GM19239 (cell line): ENCODE results near the gene ZNF22.

Experiments used
- DNase-seq: peaks from one replicate; pipeline ENCODE4 v3.0.0; 2011; ENCODE audit warnings: low spot score; ENCODE audit not compliant: insufficient read length
- FAIRE-seq: peaks from 2 replicates; lab custom pipeline; 2011; peaks lifted over from hg19 to GRCh38; lab: Jason Lieb, UNC

Gene ZNF22

DNA sequence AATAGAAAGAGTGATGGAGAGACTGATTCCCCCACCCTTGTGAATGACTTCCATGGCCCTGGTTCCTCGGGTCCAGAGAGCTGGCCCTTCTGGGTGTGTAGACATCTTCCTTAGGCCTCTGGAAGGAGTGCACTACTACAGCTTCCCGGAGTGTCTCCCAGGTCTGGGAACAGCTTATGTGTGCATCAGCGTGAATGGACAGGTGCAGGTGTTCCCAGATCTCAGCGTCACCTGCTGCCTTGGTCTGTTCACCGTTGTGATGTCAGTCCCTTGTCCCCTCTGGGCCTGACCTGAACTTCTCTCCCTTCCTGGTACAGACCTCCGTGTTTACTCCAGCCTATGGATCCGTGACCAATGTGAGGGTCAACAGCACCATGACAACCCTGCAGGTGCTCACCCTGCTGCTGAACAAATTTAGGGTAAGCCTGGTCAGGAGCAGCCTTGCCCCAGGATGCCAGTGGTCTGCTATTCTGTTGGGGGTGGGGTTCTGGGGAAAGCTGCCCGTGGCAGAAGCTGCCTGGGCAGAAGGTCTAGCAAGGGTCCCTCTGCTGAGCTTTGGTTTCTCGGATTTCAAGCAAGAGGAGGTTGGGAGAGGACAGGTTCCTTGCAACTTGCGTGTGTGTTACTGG is 11.7 kb upstream of the ZNF22 start:
- FAIRE-seq: no peak
- DNase-seq: no peak

DNA sequence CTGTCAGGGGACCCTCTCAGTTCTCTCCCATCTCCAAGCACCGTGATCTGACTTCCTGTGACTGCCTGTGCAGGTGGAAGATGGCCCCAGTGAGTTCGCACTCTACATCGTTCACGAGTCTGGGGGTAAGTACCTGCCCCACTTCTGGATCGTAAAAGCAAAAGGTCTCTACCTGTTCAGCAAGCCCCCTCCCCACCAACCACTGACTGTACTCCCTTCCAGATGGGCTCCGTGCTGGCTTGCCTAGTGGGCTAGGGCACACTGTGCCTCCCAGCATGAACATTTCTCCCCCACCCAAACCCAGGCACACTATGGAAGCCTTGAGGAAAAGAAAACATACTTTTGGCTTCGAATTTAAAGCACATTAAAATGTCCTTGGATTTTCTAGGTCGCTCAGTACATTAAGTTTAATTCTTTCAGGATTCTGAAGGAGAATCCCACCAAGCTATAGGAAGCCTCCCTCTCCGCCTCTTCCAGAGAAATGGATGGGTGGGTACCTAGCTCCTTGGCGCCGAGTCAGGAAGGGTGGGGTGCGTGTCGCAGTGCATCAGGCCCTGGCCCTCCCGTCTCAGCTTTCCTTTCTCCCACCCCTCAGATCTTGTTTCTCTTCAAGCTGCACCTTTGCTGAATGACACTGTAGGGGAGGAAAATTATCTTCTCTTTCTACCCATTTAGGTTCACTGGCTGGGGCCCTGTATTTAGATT is 11.0 kb upstream of the ZNF22 start:
- DNase-seq (no peak), FAIRE-seq (no peak)

DNA sequence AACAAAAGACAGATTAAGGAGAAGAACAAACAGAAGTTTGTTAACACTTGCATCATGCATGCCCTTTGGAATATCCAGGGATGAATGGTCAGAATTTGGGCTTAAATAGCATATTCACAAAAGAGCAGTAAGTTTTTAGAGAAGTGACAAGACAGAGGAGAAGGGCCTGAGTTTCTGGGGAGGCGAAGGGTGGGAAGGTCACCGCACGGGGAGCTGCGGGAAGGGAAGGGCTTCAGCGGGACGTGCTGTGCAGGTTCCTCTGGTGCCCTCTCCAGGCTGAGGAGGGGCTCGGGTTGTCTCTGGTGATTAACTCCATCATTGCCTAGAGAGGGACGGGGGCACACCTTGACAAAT is 10.4 kb upstream of the ZNF22 start:
- FAIRE-seq (no peak), DNase-seq (no peak)

DNA sequence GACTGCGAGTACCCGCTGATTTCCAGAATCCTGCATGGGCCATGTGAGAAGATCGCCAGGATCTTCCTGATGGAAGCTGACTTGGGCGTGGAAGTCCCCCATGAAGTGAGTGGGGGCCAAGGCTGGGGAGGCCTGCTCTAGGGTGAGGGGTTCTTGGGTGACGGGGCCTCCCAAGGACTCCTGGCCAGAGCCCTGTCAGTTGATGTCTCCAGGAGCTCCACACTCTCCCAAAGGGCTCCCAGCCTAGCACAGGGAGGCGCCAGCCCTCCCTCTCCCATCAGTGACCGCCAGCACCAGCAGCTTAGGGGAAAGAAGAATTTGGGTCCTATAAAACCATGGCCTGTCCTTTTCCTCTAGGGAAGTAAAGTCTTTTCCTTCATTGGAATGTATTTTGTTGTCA is 9.8 kb upstream of the ZNF22 start:
- DNase-seq (no peak), FAIRE-seq (no peak)

DNA sequence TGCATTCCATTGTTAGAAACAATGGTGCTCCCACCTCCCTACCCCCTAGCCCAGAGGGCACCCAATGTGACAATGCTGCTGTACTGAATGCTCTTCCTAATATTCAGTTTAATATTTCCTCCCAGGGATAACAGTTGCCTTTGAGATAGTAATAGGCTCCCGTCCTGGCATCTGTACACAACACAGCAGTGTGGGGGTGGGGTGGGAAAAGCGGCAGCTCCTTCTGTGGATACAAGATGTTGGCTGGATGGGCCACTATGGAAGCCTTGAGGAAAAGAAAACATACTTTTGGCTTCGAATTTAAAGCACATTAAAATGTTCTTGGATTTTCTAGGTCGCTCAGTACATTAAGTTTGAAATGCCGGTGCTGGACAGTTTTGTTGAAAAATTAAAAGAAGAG is 9.2 kb upstream of the ZNF22 start:
- DNase-seq (no peak), FAIRE-seq (no peak)

DNA sequence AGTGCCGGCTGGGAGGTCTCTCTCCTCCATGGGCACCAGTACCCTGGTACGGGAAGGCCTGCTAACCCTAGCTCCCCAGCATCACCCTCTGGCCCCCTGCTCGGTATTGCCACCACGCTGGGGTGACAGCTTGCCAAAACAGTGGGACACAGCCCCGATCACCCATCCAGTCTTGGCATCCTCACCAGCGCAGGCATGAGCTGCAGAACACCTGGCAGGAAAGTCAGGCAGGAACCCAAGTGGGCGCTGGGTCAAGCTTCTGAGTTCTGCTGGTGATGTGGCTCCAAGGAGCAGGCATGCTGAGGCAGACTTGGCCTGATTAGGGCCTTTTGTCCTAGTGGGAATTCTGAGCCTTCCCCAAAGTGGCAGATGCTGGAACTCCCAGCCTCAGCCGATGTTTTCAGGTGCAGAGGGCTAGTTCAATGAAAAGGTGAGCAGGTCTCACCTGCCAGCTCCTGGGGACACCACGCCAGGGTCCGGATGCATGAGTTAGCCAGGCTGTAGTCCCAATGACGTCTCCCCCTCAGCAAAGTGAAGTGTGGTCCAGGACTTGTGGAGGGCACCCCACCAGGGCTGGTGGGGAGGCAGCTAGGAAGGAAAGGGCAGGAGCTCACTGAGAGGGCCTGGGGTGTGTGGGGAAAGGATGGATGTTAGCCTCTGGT is 8.5 kb upstream of the ZNF22 start:
- DNase-seq: no peak
- FAIRE-seq: no peak

DNA sequence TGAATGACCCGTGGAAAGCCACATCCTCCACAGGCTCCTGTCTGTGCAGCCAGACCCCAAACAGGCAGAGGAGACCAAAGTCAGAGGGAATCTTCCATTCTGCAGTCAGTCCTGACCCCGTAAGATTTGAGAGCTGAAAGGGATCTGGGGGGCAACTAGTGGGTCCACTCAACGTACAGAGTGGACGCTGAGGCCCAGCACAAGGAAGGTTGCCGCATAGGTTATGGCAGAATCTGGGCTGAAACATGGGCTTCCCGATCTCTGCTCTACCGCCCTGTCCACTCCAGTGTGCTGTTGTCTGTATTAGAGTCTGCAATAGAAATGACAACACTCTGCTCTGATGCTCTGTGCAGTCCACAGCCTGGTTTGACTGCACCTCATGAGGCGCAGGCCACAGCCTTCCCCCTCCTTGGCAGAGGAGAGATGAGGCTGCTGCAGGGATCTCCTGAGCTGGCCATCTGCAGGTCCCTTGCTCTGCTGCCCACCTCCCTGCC is 7.9 kb upstream of the ZNF22 start:
- FAIRE-seq (no peak), DNase-seq (no peak)

DNA sequence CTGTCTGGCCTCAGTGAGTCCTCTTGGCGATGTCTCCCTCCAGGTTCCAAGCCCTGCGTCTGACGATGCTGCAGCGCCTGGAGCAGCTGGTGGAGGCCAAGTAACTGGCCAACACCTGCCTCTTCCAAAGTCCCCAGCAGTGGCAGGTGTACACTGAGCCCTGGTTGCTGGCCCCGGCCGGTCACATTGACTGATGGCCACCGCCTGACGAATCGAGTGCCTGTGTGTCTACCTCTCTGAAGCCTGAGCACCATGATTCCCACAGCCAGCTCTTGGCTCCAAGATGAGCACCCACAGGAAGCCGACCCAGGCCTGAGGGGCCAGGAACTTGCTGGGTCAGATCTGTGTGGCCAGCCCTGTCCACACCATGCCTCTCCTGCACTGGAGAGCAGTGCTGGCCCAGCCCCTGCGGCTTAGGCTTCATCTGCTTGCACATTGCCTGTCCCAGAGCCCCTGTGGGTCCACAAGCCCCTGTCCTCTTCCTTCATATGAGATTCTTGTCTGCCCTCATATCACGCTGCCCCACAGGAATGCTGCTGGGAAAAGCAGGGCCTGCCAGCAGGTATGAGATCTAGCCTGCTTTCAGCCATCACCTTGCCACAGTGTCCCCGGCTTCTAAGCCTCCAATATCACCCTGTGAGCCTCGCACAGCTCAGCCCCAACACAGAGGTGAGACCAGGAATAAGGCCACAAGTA is 7.3 kb upstream of the ZNF22 start:
- DNase-seq: no peak
- no peak for FAIRE-seq

DNA sequence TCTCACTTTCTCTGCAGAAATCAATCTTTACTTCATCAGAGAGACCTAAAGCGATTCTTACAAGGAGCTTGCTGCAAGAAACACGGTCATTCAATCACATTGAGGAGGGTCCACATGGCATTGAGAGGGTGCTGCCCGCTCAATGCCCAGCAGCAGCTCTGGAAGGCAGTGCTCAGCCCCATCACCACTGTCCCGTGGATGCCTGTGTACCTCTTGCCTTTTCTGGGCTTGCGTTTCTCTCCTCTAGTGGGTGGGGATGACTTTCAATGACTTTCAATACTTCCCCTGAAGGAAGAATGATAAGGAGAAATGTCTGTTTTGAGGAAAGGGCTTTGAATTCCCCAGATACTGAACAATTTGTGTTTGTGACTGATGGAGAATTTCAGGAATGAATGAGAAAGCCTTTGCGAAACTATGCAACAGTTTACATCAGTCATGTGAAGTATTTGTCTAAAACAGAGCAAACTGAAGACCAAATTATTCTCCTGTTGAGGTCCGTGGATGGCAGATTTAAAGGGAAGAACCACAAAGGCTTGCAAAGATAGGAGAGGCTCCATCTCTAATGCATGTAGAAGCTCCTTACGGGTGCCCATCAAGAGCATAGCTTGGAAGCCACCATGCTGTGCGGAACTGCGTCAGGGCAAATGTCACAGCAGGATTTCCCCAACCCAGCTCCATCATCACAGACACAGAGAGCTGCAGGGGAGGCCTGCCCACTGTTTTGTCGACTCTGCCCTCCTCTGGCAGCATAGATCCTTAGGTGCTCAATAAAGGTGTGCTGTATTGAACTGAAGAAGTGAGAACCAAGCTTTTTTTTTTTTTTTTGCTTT is 6.6 kb upstream of the ZNF22 start:
- FAIRE-seq (no peak), DNase-seq (no peak)

DNA sequence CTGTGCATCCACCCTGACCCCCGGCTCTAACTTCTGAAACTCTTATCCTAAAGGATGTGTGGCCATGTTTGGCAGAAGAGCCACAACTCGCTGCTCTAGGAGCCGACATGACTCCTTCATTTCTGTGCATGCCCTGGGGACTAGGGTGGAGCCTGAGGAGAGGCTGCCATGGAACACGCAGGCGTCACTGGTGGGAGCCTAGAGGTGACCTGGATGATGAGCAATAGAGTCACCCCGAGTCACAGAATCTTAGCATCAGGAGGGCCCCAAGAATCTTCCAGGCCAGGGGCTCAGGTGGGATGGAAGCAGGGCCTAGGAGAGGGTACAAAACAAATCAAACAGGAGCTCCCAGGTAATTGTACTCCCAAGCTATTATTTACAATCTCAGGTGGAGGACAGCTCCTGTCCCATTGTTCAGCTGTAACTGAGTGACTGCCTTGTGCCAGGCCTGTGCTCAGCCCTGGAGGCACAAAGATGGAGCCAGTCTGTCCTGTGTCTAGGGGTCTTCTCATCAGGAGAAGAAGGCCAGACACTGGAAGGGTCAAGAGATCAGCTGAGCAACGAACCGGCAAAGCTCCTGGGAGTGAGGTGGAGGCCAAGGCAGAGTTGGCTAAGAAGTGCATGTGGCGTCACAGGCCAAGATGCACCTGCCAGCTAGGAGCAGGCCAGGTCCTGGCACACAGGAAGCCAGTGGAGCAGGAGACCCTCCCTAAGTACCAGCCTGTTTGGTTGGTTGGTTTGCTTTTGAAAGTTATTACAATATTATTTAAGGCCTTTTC is 5.8 kb upstream of the ZNF22 start:
- no peak for DNase-seq
- FAIRE-seq: no peak

DNA sequence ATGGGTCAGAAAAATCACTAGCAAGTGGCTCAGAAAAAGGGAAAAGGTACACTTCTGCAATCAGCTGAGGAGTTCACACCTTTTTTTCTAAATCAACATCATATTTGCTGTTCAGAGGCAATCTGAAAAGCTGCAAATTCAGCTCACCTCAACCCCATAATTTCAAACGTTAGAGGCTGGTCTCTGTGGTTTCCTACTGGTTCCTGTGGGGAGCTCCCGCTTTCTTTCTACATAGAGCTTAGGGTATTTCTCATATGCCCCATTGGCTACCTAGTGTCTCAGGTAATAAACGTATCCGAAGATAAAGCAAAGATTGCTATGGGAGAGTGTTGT is 5.2 kb upstream of the ZNF22 start:
- DNase-seq (no peak), FAIRE-seq (no peak)

DNA sequence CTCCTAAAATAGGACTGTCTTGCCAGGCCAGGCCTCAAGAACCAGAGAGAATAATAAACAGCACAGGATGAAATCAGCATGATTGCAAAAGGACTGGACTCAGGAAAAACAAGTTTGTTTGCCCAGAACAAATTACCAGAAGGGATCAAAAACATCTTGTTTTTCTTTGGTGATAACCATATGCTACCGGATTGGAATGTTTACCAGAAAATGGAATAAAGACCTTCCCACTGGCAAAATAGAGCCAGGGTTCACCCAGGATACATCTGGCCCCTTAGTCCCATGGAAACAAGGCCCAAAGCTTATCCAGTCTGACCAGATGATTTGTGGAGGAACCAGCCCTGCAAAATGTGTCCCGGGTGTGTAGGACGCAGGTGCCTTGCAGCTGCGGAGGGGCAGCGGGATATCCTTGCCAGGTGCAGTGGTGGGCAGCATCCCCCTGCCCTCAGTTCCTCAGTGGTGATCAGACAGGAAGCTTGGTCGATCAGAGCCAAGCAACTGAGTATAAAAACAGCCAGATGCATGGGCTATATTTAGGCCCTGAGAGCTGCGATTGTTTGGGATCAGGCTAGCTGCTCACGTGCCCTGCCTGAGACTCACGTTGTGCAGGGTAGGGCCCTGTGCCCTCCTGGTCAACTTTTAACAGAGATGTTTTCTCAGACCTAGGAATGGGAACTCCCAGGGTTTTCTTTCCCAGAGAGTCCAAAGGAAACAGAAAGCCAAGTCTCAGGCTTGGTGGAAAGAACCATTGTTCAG is 4.6 kb upstream of the ZNF22 start:
- no peak for DNase-seq
- no peak for FAIRE-seq

DNA sequence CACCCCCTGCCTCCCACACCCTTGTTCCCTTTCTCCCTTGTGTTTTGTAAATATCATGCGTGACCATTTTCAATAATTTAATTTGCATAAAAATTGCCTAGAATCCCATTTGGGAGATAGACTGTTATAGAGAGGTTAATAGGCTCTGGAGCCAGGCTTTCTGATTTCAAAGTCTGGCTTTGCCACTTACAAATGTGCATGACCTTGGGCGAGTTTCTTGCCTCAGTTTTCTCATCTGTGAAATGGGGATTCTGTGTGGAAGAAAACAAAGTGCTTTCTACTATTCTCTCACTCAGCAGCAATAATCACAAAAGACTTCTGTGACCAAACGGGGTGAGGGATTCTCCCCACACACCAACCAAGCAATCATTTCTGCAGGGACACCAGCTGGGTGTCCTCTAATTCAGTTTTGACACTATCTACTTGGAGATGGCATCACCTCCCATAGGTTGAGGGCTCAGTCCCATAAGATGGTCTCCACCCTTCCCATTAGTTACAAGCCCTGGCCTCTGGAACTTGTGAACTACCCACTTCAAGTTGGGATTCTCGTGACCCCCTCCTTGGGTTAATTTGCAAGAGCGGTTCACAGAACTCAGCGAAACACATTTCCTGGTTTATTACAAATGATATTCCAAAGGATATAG is 3.5 kb upstream of the ZNF22 start:
- FAIRE-seq (no peak), DNase-seq (no peak)

DNA sequence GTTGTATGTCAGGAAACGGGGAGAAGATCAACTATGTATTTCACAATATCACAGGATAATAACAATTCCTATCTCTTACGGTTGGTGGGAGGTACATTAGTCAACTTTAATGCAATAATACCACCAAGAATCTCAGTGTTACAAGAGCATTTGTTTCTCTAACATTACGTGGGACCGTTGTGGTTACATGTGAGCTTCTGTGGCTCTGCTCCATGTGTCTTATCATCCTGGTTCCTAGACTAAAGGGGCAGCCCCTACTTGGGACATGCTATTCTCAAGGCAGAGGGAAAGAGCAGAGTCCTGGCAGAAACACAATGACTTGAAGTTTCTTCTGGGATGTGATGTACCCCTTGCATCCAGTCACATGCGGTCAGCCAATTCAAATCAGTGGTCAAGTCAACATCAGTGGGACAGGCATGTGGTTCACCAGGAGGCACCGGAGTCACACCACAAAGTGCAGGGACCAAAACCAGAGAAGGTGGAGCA is 2.5 kb upstream of the ZNF22 start:
- no peak for FAIRE-seq
- DNase-seq: no peak

DNA sequence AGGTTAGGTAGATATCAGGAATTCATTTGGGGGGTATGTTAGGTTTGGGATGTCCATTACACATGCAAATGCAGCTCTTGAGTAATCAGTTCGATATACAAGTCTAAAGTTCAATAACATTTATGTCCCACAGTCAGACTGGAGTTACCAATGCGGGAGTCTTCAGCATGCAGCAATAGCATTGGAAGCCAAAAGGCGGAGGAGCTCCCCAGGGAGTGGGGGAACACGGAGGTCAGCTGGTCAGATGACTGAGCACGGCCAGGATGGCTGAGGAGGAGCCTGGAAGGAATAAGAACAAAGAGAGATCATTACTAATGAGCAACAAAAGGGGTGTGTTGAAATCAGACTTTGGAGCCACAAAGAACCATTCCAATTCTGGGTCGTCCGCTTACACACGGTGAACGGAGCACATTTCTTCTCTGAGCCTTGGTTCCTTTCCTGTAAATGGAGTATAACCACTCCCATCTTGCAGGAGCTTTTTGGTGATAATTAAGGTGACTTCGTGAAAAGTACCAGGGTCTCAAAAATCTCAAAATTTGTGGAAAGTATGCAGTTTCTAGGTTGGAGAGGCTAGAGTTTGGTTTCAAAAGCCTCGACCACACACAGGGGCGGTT is 478 bp upstream of the ZNF22 start:
- no peak for DNase-seq
- FAIRE-seq: peak; percentile 79

DNA sequence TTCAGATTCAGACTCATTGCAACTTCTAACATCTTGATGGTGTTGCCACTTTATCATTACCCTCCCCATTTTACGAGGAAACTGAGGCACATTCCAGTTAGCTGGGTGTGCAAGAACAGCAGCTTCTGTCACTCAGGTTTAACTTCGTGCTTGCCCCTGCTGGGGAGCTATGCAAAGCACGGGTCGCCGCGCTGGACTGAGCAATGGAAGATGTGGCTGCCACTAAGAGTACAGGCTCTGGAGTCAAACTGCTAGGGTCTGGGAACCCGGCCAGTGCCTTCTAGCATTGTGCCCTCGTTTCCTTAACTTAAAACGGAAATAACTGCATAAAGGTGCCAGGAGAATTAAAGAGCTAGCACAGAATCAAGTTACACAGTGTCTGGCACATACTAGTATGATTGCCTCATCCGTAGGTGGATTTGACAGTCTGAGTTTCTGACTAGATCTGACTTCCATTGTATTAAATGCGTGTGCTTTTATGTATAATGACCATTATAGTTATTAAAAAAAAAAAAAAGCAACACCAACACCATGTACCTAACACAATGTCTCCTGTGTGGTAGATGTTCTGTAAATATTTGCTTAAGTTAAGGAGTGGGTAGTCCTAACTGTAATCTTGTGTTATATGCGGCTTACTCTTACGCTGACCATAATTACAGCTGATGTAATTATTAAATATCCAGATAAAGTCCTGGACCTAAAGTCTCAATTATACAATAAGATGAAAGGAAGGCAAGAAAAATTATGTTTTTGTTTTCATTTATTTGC is 842 bp downstream of the ZNF22 start:
- DNase-seq: peak; percentile 77
- peak; percentile 77 for FAIRE-seq

DNA sequence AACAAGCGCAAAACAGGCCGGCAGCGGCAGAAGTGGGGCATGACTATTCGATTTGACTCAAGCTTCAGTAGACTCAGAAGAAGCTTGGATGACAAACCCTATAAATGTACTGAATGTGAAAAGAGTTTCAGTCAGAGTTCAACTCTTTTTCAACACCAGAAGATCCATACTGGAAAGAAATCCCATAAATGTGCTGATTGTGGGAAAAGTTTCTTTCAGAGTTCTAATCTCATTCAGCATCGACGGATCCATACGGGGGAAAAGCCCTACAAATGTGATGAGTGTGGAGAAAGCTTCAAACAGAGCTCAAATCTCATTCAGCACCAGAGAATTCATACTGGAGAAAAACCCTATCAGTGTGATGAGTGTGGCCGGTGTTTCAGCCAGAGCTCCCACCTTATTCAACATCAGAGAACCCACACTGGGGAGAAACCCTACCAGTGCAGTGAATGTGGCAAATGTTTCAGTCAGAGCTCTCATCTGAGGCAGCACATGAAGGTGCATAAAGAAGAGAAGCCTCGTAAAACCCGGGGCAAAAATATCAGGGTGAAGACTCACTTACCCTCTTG is 2.8 kb downstream of the ZNF22 start:
- FAIRE-seq (no peak), DNase-seq (no peak)
